OCI-LY7 (cell line): Measurements from ENCODE around the gene GPR3. TPM values are rescaled to one million over a fixed set of nuclear protein-coding genes. Genes with fewer than 3 reads are reported as not detected.

Source experiments
- BruUV-seq: library from RNA; stranded (reverse); fragments of 400-500 nt; replicated peaks from 2 replicates; lab custom pipeline; 2021; lab: Mats Ljungman, UMichigan
- CTCF ChIA-PET: fragments of 300-600 bp; sonication (Branson Sonifier 250); formaldehyde crosslinking; loops from one replicate; lab custom pipeline; 2022; ENCODE audit warnings: antibody characterized with exemption; ENCODE audit not compliant: unreplicated experiment; lab: Charles Lee
- POLR2A ChIA-PET: fragments of 300-600 bp; sonication (Branson Sonifier 250); formaldehyde crosslinking; loops from one replicate; lab custom pipeline; 2022; ENCODE audit warnings: antibody characterized with exemption; lab: Charles Lee
- DNase-seq: peaks from one replicate; pipeline ENCODE4 v3.0.0-alpha.2; 2015; ENCODE audit warnings: low spot score
- H2AFZ ChIP-seq: fragments of 200-600 bp; sonication (generic), shearing (Covaris generic); 2 replicates; pipeline ENCODE4 v1.6.1; 2014; ENCODE audit warnings: mild to moderate bottlenecking, antibody characterized with exemption, low read length, moderate library complexity
- H3K27ac ChIP-seq: fragments of 200-600 bp; sonication (generic); 2 replicates; pipeline ENCODE4 v1.5.1; 2014; ENCODE audit warnings: mixed run types, low read depth, mild to moderate bottlenecking, moderate library complexity, low read length, inconsistent platforms; ENCODE audit not compliant: poor library complexity, severe bottlenecking
- H3K36me3 ChIP-seq: fragments of 200-600 bp; sonication (generic); 2 replicates; pipeline ENCODE4 v1.6.1; 2014; ENCODE audit warnings: mild to moderate bottlenecking, antibody characterized with exemption, low read length, moderate library complexity, mixed read lengths; ENCODE audit not compliant: insufficient read depth
- H3K4me1 ChIP-seq: fragments of 200-600 bp; sonication (generic); 2 replicates; pipeline ENCODE4 v1.5.1; 2014; ENCODE audit warnings: mild to moderate bottlenecking, low read length; ENCODE audit not compliant: insufficient read depth, poor library complexity, severe bottlenecking
- H3K4me2 ChIP-seq: fragments of 200-600 bp; sonication (generic); 2 replicates; pipeline ENCODE4 v1.6.1; 2014; ENCODE audit warnings: mild to moderate bottlenecking, low read length
- H3K4me3 ChIP-seq: fragments of 200-600 bp; sonication (generic); 2 replicates; pipeline ENCODE4 v1.5.1; 2014; ENCODE audit warnings: mild to moderate bottlenecking, low read depth, low read length; ENCODE audit not compliant: poor library complexity, severe bottlenecking
- H3K79me2 ChIP-seq: fragments of 200-600 bp; sonication (generic); 2 replicates; pipeline ENCODE4 v1.6.1; 2016; ENCODE audit warnings: low read depth, mild to moderate bottlenecking, low read length, moderate library complexity, mixed read lengths; ENCODE audit not compliant: insufficient read depth
- H3K9me2 ChIP-seq: fragments of 200-600 bp; sonication (generic); 2 replicates; pipeline ENCODE4 v1.6.1; 2016; ENCODE audit warnings: mild to moderate bottlenecking, low read length, mixed read lengths; ENCODE audit not compliant: insufficient read depth
- H3K9me3 ChIP-seq: fragments of 200-600 bp; sonication (generic); 2 replicates; pipeline ENCODE4 v1.6.1; 2014; ENCODE audit warnings: mild to moderate bottlenecking, mixed run types, low read length, mixed read lengths
- H4K20me1 ChIP-seq: fragments of 200-600 bp; sonication (generic); 2 replicates; pipeline ENCODE4 v1.6.1; 2014; ENCODE audit warnings: mild to moderate bottlenecking, antibody characterized with exemption, low read length, moderate library complexity, mixed read lengths; ENCODE audit not compliant: insufficient read depth
- CTCF ChIP-seq: fragments of 200-600 bp; sonication (generic); conservative IDR thresholded peaks from 2 replicates; pipeline ENCODE4 v1.5.1; 2014; ENCODE audit warnings: mild to moderate bottlenecking, antibody characterized with exemption, low read length, moderate library complexity, mixed read lengths
- EZH2phosphoT487 ChIP-seq: fragments of 200-600 bp; sonication (generic); IDR thresholded peaks from 2 replicates; pipeline ENCODE4 v1.6.1; 2018; ENCODE audit warnings: low read depth, borderline replicate concordance, mild to moderate bottlenecking, mixed run types, antibody characterized with exemption, low read length, moderate library complexity, mixed read lengths
- intact Hi-C: fragments of 100-400 bp; cut with micrococcal nuclease; formaldehyde crosslinking; loops from one replicate; pipeline ENCODE4 v1.10.0; 2022; ENCODE audit not compliant: unreplicated experiment
- total RNA-seq, 2 experiments: library from RNA; depleted of rRNA in 1 of 2; stranded (reverse); fragments of >200 nt in 1 of 2; shearing (Covaris generic) in 1 of 2; gene quantifications; 2 replicates each; pipeline ENCODE4 v1.2.3, GENCODE V29; 2014 to 2022

GPR3 gene
- total RNA-seq, 2 experiments from 2014 or later = 0.25 to 0.32 TPM

GRCh38 chr1:27395441-27396195 is 3.2 kb downstream of the GPR3 start:
- H3K27ac ChIP-seq = no peak overlapping the region
- H3K4me3 ChIP-seq = no peak overlapping the region
- intact Hi-C loops = loop anchor here (1.0 kb wide), 3 partner anchors 38 to 211 kb away; no protein-coding TSS in a partner anchor
- DNase-seq = peak; percentile 89
- no peaks in the 10 kb centered on the region for H3K36me3 ChIP-seq
- no TSS peak for BruUV-seq
- no peak overlapping the region for H3K4me2 ChIP-seq
- H3K4me1 ChIP-seq = peaks cover 13% of the 10 kb centered on the region
- no peaks in the 10 kb centered on the region for H4K20me1 ChIP-seq
- H3K79me2 ChIP-seq = no peaks in the 10 kb centered on the region
- ChIA-PET POLR2A (interaction anchor here (0.6 to 0.7 kb wide), 2 partner anchors 32 to 235 kb away, joined by 3 to 4 read pairs; no protein-coding TSS in a partner anchor), CTCF (no interaction called here)
- H2AFZ ChIP-seq = 0 out of 2 replicates have a peak overlapping the region, but pooled peaks have one; percentile 8
- no peaks in the 10 kb centered on the region for H3K9me3 ChIP-seq
- TF ChIP-seq CTCF (peak; percentile 99), EZH2phosphoT487 (no peak)
- no peaks in the 10 kb centered on the region for H3K9me2 ChIP-seq

- Histone ChIP-seq H3K4me1 (peaks cover 7% of the 10 kb centered on the region), H3K79me2 (no peaks in the 10 kb centered on the region), H3K4me3 (no peak overlapping the region), H3K9me3 (no peaks in the 10 kb centered on the region), H2AFZ (no peak overlapping the region), H4K20me1 (no peaks in the 10 kb centered on the region), H3K36me3 (no peaks in the 10 kb centered on the region), H3K4me2 (no peak overlapping the region), H3K9me2 (no peaks in the 10 kb centered on the region), H3K27ac (no peak overlapping the region)
- BruUV-seq = no TSS peak
- CTCF ChIA-PET = no interaction called here
- DNase-seq = no peak
- POLR2A ChIA-PET = no interaction called here
- intact Hi-C loops = no loop called here
- TF ChIP-seq CTCF = no peak
- no peak for TF ChIP-seq EZH2phosphoT487
Observed at GRCh38 chr1:27397110-27397509, 4.7 kb downstream of the GPR3 start.

- TF ChIP-seq EZH2phosphoT487 = no peak
- no peak for TF ChIP-seq CTCF
Observed at GRCh38 chr1:27397749-27398148, 5.3 kb downstream of the GPR3 start.

More at GRCh38 chr1:27397749-27398148, 5.3 kb downstream of the GPR3 start:
- POLR2A ChIA-PET = no interaction called here
- no peak overlapping the region for H3K27ac ChIP-seq
- intact Hi-C loops = no loop called here
- H3K4me2 ChIP-seq = no peak overlapping the region
- H3K9me3 ChIP-seq = no peaks in the 10 kb centered on the region
- H4K20me1 ChIP-seq = no peaks in the 10 kb centered on the region
- no peak for DNase-seq
- H3K9me2 ChIP-seq = no peaks in the 10 kb centered on the region
- H3K36me3 ChIP-seq = no peaks in the 10 kb centered on the region
- H3K79me2 ChIP-seq = no peaks in the 10 kb centered on the region
- no TSS peak for BruUV-seq
- H2AFZ ChIP-seq = no peak overlapping the region
- CTCF ChIA-PET = no interaction called here
- peaks cover 13% of the 10 kb centered on the region for H3K4me1 ChIP-seq
- no peak overlapping the region for H3K4me3 ChIP-seq
